ENCODE data around the gene CFAP74.

The CFAP74 gene

DNA sequence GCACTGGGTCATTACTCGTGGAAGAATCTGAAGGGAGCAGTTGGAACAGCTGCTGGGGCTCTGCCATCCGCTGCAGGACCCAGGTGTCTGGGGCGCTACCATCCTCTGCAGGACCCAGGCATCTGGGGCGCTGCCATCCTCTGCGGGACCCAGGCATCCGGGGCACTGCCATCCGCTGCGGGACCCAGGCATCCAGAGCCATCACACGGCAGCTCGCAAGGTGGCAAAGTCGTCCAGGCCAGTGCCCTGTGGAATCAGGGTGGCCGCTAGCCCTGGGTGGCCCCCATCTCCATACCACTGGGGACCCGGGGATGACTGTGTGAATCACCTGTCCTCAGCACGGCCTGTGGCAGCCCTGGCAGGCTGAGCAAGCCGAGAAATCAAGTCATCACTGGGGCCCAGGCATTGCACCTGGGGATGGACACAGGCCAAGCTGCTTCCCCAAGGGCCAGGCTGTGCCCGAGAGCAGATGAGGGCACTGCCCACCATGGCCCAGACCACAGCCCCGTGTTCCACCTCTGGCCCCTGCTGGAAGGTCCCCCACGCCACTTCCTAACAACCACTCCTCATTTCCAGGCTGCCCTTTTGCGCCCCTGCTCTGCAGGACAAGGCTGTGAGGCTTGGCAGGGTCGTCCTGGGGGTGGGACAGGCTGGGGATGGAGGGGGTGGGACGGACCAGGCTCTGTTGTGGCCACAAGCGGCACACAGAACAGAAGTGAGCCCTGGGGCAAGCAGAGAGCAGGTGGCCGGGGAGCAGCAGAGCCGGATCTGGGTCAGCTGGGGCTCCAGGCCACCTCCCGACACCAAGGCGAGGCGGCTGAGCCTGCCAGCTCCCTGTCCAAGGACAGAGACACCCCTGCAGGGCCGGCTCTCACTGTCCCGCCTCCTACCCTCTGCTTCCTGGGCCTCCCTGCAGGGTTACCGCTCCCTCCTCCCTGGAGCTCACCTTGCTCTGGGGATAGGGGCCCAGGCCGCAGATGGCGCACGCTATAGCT, 28.3 kb upstream of the CFAP74 start:
- TF ChIP-seq POLR2A (IDR thresholded peaks at IDR 0.05; ENCODE audit: low read length), result no peak
- TF ChIP-seq GATA1 (IDR thresholded peaks at IDR 0.05; ENCODE audit: low read depth, low read length), result no peak
- DNase-seq, result no peak

DNA sequence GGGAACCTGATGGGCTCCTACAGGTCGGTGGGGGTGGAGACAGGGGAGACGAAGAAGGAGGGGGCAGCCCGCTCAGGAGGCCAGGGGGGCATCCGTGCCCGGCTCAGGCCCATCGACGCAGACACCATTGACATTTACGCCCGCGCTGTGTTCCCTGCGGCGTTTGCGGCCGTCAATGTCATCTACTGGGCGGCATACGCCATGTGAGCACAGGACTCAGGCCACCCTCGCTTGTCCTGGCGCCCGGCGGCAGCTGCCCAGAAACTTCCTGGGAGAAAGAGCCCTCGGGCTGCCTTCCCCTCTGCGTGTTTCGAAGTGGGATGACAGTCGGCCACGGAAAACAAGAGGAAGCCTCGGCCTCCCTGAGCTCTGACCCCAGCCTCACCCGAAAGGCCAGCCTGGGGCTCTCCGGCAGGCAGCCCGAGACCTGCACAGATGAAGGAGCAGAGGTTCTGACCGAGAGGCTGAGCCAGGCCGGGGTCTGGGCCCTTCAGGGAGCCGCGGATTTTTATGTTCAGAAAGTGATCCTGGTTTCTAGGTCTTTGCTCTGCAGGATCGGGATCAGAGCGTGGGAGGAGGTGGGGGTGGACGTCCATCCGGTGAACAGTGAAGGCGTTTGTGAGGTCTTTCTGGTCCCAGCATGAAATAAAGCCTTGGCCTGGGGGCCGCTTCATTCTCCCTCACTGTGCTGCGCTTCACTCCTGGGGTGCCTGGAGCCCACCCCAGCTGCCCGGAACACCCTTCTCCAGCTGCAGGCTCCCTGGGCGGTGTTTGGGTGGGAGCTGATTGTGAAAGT, 26.7 kb upstream of the CFAP74 start:
- no peak for TF ChIP-seq POLR2A (IDR thresholded peaks at IDR 0.05; ENCODE audit: low read length)
- TF ChIP-seq GATA1 (IDR thresholded peaks at IDR 0.05; ENCODE audit: low read depth, low read length), result no peak
- no peak for DNase-seq

DNA sequence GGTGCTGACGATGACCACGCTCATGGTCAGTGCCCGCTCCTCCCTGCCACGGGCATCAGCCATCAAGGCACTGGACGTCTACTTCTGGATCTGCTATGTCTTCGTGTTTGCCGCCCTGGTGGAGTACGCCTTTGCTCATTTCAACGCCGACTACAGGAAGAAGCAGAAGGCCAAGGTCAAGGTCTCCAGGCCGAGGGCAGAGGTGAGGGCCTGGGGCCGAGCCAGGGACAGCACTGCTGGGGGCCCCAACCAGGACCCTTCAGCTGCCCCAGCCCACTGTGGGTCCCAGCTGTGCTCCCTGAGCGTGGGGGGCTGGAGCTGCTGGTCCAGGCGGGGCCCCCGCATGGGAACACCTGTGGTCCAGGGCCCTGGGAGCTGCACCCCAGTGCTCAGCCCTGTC, 26.0 kb upstream of the CFAP74 start:
- TF ChIP-seq GATA1 (IDR thresholded peaks at IDR 0.05; ENCODE audit: low read depth, low read length), result no peak
- TF ChIP-seq POLR2A (IDR thresholded peaks at IDR 0.05; ENCODE audit: low read length), result no peak
- DNase-seq, result no peak

DNA sequence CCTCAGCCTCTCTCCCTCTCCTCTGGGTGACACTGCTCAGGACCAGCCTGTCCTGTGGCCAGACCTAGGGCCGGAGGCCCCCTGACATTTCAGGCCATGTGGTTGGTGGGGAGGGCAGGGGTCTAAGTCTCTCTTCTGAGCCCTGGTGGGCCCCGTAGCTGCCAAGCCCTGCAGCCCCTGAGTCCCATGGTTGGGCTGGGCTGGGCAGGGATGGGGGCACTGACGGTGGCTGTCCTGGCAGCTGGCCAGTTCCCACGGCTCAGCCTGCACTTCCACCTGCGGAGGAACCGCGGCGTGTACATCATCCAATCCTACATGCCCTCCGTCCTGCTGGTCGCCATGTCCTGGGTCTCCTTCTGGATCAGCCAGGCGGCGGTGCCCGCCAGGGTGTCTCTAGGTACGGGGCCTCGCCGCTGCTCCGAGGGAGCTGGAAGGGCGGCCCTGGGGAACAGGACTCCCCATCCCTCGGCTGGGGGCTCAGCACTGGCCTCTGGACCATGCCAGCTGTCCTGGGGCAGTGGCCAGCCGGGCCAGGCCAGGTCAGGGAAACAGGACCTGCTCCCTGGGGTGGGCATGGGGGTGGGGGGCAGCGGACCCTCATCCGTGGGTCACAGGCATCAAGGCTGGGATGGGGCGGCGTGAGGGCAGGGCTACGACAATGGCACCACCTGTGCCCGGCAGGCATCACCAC, 25.4 kb upstream of the CFAP74 start:
- TF ChIP-seq POLR2A (IDR thresholded peaks at IDR 0.05; ENCODE audit: low read length) (no peak), GATA1 (IDR thresholded peaks at IDR 0.05; ENCODE audit: low read depth, low read length) (no peak)
- DNase-seq, result no peak

DNA sequence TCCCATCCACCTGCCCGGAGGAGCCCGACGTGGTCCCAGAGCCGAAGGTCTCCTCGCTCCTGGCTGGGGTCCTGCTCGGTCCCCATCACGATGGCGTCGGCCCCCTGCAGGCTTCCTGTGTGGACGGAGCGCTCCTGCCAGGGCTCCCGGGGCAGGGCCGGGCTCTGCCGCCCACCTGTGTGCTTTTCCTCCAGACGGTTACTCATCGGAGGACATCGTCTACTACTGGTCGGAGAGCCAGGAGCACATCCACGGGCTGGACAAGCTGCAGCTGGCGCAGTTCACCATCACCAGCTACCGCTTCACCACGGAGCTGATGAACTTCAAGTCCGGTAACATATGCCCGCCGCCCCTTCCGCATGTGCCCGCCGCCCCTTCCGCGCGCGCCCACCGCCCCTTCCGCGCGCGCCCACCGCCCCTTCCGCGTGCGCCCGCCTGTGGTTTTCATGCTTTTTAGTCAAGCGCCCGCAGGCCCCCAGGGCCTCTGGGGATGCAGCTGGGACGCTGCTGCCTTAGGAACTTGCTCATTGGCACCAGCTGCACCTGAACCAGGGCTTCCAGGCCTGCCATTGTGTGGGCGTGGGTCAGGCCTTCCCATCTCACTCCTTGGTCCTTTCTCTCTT, 24.5 kb upstream of the CFAP74 start:
- no peak for DNase-seq
- TF ChIP-seq GATA1 (IDR thresholded peaks at IDR 0.05; ENCODE audit: low read depth, low read length) (no peak), POLR2A (IDR thresholded peaks at IDR 0.05; ENCODE audit: low read length) (no peak)

DNA sequence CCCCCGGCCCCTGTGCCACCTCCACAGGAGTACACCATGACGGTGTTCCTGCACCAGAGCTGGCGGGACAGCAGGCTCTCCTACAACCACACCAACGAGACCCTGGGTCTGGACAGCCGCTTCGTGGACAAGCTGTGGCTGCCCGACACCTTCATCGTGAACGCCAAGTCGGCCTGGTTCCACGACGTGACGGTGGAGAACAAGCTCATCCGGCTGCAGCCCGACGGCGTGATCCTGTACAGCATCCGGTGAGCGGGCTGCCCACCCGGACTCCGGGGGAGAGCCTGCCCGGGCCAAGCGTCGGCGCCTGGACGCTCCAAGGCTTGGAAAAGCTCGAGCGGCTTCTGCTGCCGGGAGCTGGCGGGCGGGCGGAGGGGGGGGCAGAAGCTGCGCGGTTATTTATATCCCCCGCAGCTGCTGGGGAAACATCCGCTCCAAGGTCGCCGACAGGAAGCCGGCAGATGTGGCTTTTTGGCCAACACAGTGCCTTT, 21.9 kb upstream of the CFAP74 start:
- no peak for DNase-seq
- TF ChIP-seq POLR2A (IDR thresholded peaks at IDR 0.05; ENCODE audit: low read length) (no peak), GATA1 (IDR thresholded peaks at IDR 0.05; ENCODE audit: low read depth, low read length) (no peak)

DNA sequence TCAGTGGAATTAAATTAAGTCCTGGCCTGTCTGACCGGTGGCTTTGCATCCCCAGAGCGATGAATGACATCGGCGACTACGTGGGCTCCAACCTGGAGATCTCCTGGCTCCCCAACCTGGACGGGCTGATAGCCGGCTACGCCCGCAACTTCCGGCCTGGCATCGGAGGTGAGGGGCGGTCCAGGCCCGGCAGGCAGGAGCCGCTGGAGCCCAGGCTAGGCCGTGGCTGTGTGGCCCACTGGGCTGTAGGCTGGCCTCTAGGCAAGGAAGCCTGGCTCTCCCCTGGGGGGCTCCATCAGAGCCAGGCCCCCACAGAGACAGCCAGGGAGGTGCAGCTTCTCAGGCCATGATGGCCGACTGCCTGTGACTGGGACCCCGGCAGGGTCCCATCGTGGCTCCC, 21.3 kb upstream of the CFAP74 start:
- TF ChIP-seq GATA1 (IDR thresholded peaks at IDR 0.05; ENCODE audit: low read depth, low read length) (no peak), POLR2A (IDR thresholded peaks at IDR 0.05; ENCODE audit: low read length) (no peak)
- no peak for DNase-seq

DNA sequence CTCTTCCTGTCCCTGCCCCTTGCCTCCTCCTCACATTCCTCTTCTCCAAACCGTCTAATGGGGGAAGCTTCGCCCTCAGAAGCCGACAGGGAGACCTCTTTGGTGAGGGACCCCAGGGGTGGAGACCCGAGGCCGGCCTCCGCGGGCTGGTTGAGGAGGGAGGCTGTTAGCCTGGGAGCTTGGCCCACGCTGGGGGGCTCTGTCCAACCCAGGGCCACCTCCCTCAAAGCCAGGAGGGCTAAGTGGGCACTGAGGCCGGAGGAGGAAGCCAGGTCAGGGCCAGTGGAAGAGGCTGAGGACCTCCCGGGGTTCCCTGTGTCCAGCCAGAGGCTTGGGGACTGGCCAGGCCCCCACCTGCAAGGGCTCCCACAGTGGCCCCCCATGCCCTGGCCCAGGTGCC, 20.9 kb upstream of the CFAP74 start:
- no peak for DNase-seq

DNA sequence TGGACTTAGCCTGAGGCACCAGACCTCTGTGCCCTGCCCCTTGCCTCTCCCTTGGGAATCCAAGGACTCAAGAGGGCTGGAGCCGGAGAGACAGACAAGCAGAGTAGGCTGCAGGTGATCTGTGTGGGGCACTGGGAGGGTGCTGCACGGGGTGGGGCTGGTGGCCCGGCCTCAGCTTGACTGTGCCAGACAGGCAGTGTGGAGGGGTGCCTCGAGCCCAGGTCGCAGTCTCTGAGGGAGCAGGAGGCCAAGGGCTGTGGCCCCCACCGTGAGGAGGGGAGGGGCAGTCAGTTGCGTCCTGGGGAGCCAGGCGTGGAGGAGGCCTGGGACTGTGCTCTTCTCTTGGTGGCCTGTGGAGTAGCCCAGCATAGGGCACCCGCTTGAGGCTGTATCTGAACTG, 19.6 kb upstream of the CFAP74 start:
- TF ChIP-seq GATA1 (IDR thresholded peaks at IDR 0.05; ENCODE audit: low read depth, low read length) (no peak), POLR2A (IDR thresholded peaks at IDR 0.05; ENCODE audit: low read length) (no peak)
- DNase-seq, result no peak

More for the DNA sequence above, 20.9 kb upstream of the CFAP74 start:
- TF ChIP-seq GATA1 (IDR thresholded peaks at IDR 0.05; ENCODE audit: low read depth, low read length) (no peak), POLR2A (IDR thresholded peaks at IDR 0.05; ENCODE audit: low read length) (no peak)

DNA sequence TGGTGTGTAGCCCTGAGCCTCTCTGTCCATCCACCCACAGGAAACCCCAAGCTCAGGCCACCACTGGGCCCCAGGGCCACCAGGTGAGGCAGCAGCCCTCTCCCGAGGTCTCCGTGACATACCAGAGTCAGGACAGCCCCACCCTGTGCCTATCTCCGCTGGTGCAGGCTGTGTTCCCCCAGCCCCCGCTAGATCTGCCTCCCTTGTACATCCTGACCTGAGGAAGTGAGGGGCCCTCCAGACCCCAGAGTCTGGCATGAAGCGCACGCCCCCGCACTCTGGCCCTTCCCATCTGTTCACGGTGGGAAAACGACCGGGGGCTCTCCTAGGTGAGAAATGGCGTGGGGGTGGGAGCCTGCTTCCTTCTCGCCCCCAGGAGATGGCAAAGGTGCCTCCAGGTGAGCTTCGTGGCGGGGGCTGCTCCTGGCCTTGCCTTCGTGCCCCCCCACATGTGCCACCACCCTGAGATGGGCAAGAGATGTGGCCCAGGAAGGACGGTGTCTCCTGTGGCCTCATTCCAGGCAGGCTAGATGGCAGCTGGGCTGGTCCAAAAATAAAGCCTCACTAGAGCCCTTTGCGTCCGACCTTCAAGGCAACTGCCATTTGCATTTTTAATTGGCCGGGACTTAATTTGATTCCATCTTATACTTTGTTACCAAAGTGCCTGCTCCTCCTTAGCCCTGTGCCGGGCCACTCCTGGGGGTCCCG, 18.6 kb upstream of the CFAP74 start:
- DNase-seq, result no peak

DNA sequence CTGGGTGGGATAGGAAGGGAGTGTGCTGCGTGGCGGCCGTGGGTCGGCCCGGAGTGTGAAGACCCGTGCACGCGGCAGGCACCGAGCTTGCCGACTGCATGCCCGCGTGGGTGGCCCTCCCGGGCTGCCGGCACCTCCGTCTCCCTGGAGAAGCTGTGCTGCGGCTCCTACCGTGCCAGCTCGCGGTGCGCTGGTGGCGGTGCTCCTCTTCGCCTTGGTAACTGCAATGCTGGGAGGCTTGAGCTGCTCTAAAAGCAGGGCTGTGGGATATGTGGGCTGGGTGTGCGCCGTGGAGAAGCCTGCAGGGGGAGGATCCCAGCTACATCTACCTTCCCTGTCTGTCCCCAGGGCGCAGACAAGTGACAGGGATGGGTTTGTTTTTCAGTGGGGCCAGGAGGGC, 18.0 kb upstream of the CFAP74 start:
- TF ChIP-seq GATA1 (IDR thresholded peaks at IDR 0.05; ENCODE audit: low read depth, low read length), result no peak
- no peak for TF ChIP-seq POLR2A (IDR thresholded peaks at IDR 0.05; ENCODE audit: low read length)
- no peak for DNase-seq

More for the DNA sequence above, 18.6 kb upstream of the CFAP74 start:
- TF ChIP-seq POLR2A (IDR thresholded peaks at IDR 0.05; ENCODE audit: low read length), result no peak
- no peak for TF ChIP-seq GATA1 (IDR thresholded peaks at IDR 0.05; ENCODE audit: low read depth, low read length)

DNA sequence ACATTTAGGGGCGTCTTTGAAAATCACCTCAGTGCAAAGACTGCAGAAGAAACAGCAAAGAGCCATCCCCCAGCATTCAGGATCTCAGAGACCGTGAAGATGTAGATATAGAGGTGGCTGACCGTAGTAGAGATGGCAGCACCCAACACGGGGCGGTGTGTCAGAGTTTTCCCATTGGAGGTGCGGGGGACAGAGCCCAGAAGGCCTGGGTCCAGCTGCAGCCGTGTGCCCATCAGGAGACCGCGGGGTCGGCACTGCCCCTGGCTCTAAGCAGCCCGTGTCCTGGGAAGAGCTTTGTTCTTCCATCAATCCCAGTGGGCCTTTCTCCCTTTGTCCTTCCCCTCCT, 16.7 kb upstream of the CFAP74 start:
- no peak for TF ChIP-seq POLR2A (IDR thresholded peaks at IDR 0.05; ENCODE audit: low read length)
- TF ChIP-seq GATA1 (IDR thresholded peaks at IDR 0.05; ENCODE audit: low read depth, low read length), result no peak

More for the DNA sequence above, 16.7 kb upstream of the CFAP74 start:
- DNase-seq, result no peak

Data from erythroblast (primary cell).